ENCODE measurements around the gene CADM1. TPM values are rescaled to one million over a fixed set of nuclear protein-coding genes. Genes with fewer than 3 reads are reported as not detected.

Gene CADM1
- polyA plus RNA-seq, 1 donor (not counting 4 experiments of a cell fraction or from before 2014, with no cell fraction given), result 9.5 TPM

DNA sequence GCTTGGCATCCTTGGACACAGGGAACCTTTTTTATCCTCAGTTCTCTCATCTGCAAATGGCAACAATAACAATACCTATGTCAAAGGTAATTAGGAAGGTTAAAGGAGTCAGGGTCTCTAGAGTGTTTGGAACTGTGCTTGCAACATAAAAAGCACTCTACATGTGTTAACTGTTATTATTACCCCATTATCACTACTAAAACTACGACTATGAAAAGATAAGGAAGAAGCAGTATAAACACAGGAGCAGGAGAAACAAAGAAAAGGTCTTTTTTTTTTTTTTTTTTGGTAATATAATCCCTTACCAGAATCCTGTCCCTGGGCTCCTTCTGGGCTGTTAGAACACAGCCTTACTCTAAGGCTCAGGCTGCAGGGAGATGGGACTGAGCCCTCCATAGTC is 348.2 kb downstream of the CADM1 start:
- Histone ChIP-seq H3K27me3 (ENCODE audit: control insufficient read depth, extremely low read depth, insufficient read depth, low read length) (no peaks in the 10 kb centered on the region), H3K9ac (ENCODE audit: control insufficient read depth, extremely low read depth, insufficient read depth, low read length) (no peak overlapping the region), H3K27ac (ENCODE audit: control insufficient read depth, insufficient read depth, low read length) (no peak overlapping the region), H2AFZ (ENCODE audit: control insufficient read depth, low read length) (no peak overlapping the region), H3K36me3 (ENCODE audit: control insufficient read depth in 2 of 2, extremely low read depth in 1 of 2, insufficient read depth in 2 of 2, low read length in 2 of 2) (no peaks in the 10 kb centered on the region), H4K20me1 (ENCODE audit: control insufficient read depth, extremely low read depth, insufficient read depth, low read length) (no peaks in the 10 kb centered on the region), H3K9me1 (ENCODE audit: control insufficient read depth, extremely low read depth, insufficient read depth, low read length) (no peaks in the 10 kb centered on the region), H3K4me3 (ENCODE audit: control insufficient read depth in 2 of 3, extremely low read depth in 1 of 3, insufficient read depth in 2 of 3, low read depth in 1 of 3, low read length in 3 of 3) (no peak overlapping the region), H3K4me1 (ENCODE audit: control insufficient read depth, extremely low read depth, insufficient read depth, low read length) (peaks cover 15% of the 10 kb centered on the region), H3K9me3 (ENCODE audit: control insufficient read depth, low read depth, low read length) (no peaks in the 10 kb centered on the region), H3K4me2 (ENCODE audit: control insufficient read depth, extremely low read depth, insufficient read depth, low read depth, low read length) (no peak overlapping the region), H3K79me2 (ENCODE audit: control insufficient read depth, insufficient read depth, low read length) (no peaks in the 10 kb centered on the region)
- FAIRE-seq, result no peak
- DNase-seq (ENCODE audit: low read depth, low spot score), result no peak
- dilution Hi-C loops (cut with MboI; ENCODE audit: extremely low pct_ligation_motif_present, low sequenced_read_pairs), result no loop called here
- TF ChIP-seq, protein P1, sequence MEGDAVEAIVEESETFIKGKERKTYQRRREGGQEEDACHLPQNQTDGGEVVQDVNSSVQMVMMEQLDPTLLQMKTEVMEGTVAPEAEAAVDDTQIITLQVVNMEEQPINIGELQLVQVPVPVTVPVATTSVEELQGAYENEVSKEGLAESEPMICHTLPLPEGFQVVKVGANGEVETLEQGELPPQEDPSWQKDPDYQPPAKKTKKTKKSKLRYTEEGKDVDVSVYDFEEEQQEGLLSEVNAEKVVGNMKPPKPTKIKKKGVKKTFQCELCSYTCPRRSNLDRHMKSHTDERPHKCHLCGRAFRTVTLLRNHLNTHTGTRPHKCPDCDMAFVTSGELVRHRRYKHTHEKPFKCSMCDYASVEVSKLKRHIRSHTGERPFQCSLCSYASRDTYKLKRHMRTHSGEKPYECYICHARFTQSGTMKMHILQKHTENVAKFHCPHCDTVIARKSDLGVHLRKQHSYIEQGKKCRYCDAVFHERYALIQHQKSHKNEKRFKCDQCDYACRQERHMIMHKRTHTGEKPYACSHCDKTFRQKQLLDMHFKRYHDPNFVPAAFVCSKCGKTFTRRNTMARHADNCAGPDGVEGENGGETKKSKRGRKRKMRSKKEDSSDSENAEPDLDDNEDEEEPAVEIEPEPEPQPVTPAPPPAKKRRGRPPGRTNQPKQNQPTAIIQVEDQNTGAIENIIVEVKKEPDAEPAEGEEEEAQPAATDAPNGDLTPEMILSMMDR (optimal IDR thresholded peaks at IDR 0.05 in 1 of 3, IDR thresholded peaks at IDR 0.05 in 1 of 3, conservative IDR thresholded peaks at IDR 0.05 in 1 of 3; ENCODE audit: extremely low read depth in 1 of 3, insufficient read depth in 2 of 3, low read length in 3 of 3), result no peak
- no peak for TF ChIP-seq EZH2 (IDR thresholded peaks at IDR 0.05; ENCODE audit: low read length)

DNA sequence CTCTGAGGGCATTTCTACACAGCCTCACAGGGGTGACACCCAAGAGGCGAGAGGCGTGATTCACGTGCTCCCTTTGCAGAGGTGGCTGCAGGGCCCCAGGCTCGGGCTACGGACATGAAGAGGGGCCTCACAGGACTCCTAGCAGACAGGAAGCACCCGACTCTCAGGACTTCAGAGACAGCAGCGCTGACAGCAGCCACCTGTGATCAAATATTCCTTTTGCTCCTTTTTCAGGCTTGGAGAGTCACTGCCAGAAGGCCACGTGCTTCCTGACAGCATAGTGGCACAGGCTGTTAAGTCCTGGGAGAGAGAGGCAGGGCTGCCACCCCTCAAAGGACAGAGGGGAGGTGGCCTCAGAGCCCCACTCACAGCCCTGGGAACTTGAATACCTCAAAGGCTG is 348.9 kb downstream of the CADM1 start:
- Histone ChIP-seq H3K9me3 (ENCODE audit: control insufficient read depth, low read depth, low read length) (no peaks in the 10 kb centered on the region), H3K79me2 (ENCODE audit: control insufficient read depth, insufficient read depth, low read length) (no peaks in the 10 kb centered on the region), H3K4me2 (ENCODE audit: control insufficient read depth, extremely low read depth, insufficient read depth, low read depth, low read length) (no peak overlapping the region), H3K36me3 (ENCODE audit: control insufficient read depth in 2 of 2, extremely low read depth in 1 of 2, insufficient read depth in 2 of 2, low read length in 2 of 2) (no peaks in the 10 kb centered on the region), H2AFZ (ENCODE audit: control insufficient read depth, low read length) (no peak overlapping the region), H3K27me3 (ENCODE audit: control insufficient read depth, extremely low read depth, insufficient read depth, low read length) (no peaks in the 10 kb centered on the region), H3K4me1 (ENCODE audit: control insufficient read depth, extremely low read depth, insufficient read depth, low read length) (peaks cover 15% of the 10 kb centered on the region), H3K27ac (ENCODE audit: control insufficient read depth, insufficient read depth, low read length) (no peak overlapping the region), H3K4me3 (ENCODE audit: control insufficient read depth in 2 of 3, extremely low read depth in 1 of 3, insufficient read depth in 2 of 3, low read depth in 1 of 3, low read length in 3 of 3) (no peak overlapping the region), H4K20me1 (ENCODE audit: control insufficient read depth, extremely low read depth, insufficient read depth, low read length) (no peaks in the 10 kb centered on the region), H3K9me1 (ENCODE audit: control insufficient read depth, extremely low read depth, insufficient read depth, low read length) (no peaks in the 10 kb centered on the region), H3K9ac (ENCODE audit: control insufficient read depth, extremely low read depth, insufficient read depth, low read length) (no peak overlapping the region)
- DNase-seq (ENCODE audit: low read depth, low spot score) (no peak), FAIRE-seq (no peak)
- TF ChIP-seq, protein P1 (optimal IDR thresholded peaks at IDR 0.05 in 1 of 3, IDR thresholded peaks at IDR 0.05 in 1 of 3, conservative IDR thresholded peaks at IDR 0.05 in 1 of 3; ENCODE audit: extremely low read depth in 1 of 3, insufficient read depth in 2 of 3, low read length in 3 of 3), result no peak
- no peak for TF ChIP-seq EZH2 (IDR thresholded peaks at IDR 0.05; ENCODE audit: low read length)
- dilution Hi-C loops (cut with MboI; ENCODE audit: extremely low pct_ligation_motif_present, low sequenced_read_pairs), result no loop called here

Data from keratinocyte (primary cell).